GM12878 (cell line): ENCODE results near the gene CRYBB2. TPM values are rescaled to one million over a fixed set of nuclear protein-coding genes. Genes with fewer than 3 reads are reported as not detected.

ENCODE experiments used
- ATAC-seq: fragments of 200-7000 bp; cut with Tn5 transposase; 3 replicates; pipeline ENCODE4 v1.9.1; 2020; ENCODE audit warnings: mild to moderate bottlenecking, moderate library complexity
- BruUV-seq: library from RNA; stranded (reverse); fragments of 400-500 nt; replicated peaks from 2 replicates; lab custom pipeline; 2021; lab: Mats Ljungman, UMichigan
- CTCF ChIA-PET: fragments of 300-600 bp; sonication (Branson Sonifier 250); formaldehyde crosslinking; extraction: SDS; loops from one replicate; lab custom pipeline; 2021; ENCODE audit warnings: inconsistent platforms; lab: Yijun Ruan, JAX
- POLR2A ChIA-PET: fragments of 350-600 bp; formaldehyde crosslinking; extraction: SDS; loops from one replicate; lab custom pipeline; 2021; ENCODE audit warnings: inconsistent platforms; lab: Charles Lee
- RAD21 ChIA-PET: fragments of 300-600 bp; sonication (Branson Sonifier 250); formaldehyde crosslinking; loops from one replicate; lab custom pipeline; 2023; ENCODE audit warnings: antibody characterized with exemption; ENCODE audit not compliant: unreplicated experiment; lab: Charles Lee
- SMC1A ChIA-PET: fragments of 300-600 bp; sonication (Branson Sonifier 250); formaldehyde crosslinking; loops from one replicate; lab custom pipeline; 2023; ENCODE audit not compliant: unreplicated experiment, uncharacterized antibody; lab: Charles Lee
- DNase-seq: peaks from one replicate; pipeline ENCODE4 v3.0.0-alpha.2; 2011; ENCODE audit warnings: low read depth, low spot score
- FAIRE-seq: peaks from 3 replicates; lab custom pipeline; 2011; peaks lifted over from hg19 to GRCh38; lab: Jason Lieb, UNC
- H2AFZ ChIP-seq: 2 replicates; pipeline ENCODE4 v1.6.0; 2011; ENCODE audit warnings: low read depth, low read length, control low read depth; ENCODE audit not compliant: control insufficient read depth
- H3K27ac ChIP-seq: 2 replicates; pipeline ENCODE4 v1.5.1; 2011; ENCODE audit warnings: control low read depth; ENCODE audit not compliant: control insufficient read depth, insufficient read depth
- H3K27me3 ChIP-seq, 2 experiments: replicated peaks in 1 of 2; 2 replicates each; pipeline versions ENCODE4 v1.6.0 to v1.6.1; 2011; ENCODE audit warnings: low read length in 1 of 2; ENCODE audit not compliant: control insufficient read depth in 2 of 2, insufficient read depth in 2 of 2
- H3K36me3 ChIP-seq, 2 experiments: 2 replicates each; pipeline ENCODE4 v1.5.1; 2011; ENCODE audit warnings: low read length in 1 of 2; ENCODE audit not compliant: control insufficient read depth in 2 of 2, insufficient read depth in 2 of 2
- H3K4me1 ChIP-seq: 2 replicates; pipeline ENCODE4 v1.6.1; 2011; ENCODE audit warnings: mild to moderate bottlenecking, low read length, moderate library complexity, mixed read lengths; ENCODE audit not compliant: control insufficient read depth, insufficient read depth
- H3K4me2 ChIP-seq: 2 replicates; pipeline ENCODE4 v1.6.0; 2011; ENCODE audit warnings: control low read depth; ENCODE audit not compliant: control insufficient read depth, insufficient read depth
- H3K4me3 ChIP-seq: fragments of 200-600 bp; sonication (generic); 2 replicates; pipeline ENCODE4 v1.5.1; 2016
- H3K79me2 ChIP-seq: 2 replicates; pipeline ENCODE4 v1.6.0; 2011; ENCODE audit warnings: low read length; ENCODE audit not compliant: control insufficient read depth, insufficient read depth
- H3K9ac ChIP-seq: 2 replicates; pipeline ENCODE4 v1.8.0; 2011; ENCODE audit warnings: low read length, control low read depth, mixed read lengths; ENCODE audit not compliant: control insufficient read depth, insufficient read depth
- H3K9me3 ChIP-seq: replicated peaks from 3 replicates; pipeline ENCODE4 v1.5.1; 2011; ENCODE audit warnings: mild to moderate bottlenecking, low read length; ENCODE audit not compliant: control insufficient read depth, insufficient read depth
- H4K20me1 ChIP-seq: 2 replicates; pipeline ENCODE4 v1.6.0; 2011; ENCODE audit not compliant: control insufficient read depth, insufficient read depth
- BRCA1 ChIP-seq: IDR thresholded peaks from 2 replicates; pipeline ENCODE4 v1.6.1; 2011; ENCODE audit warnings: low read depth, low read length, improper control_type of control experiment
- CTCF ChIP-seq, 3 experiments: IDR thresholded peaks in 2 of 3; conservative IDR thresholded peaks in 1 of 3; 2 replicates each; pipeline ENCODE4 v1.5.1; 2011; ENCODE audit warnings: low read depth in 3 of 3, low read length in 3 of 3, mild to moderate bottlenecking in 3 of 3, control low read depth in 2 of 3, moderate library complexity in 2 of 3, inconsistent platforms in 1 of 3, mixed read lengths in 1 of 3; ENCODE audit not compliant: control insufficient read depth in 2 of 3, insufficient read depth in 1 of 3; ENCODE audit errors: extremely low read depth in 1 of 3
- CUX1 ChIP-seq: IDR thresholded peaks from 2 replicates; pipeline ENCODE4 v1.6.1; 2012; ENCODE audit warnings: improper control_type of control experiment, low read depth, low read length; ENCODE audit not compliant: insufficient replicate concordance
- EGR1 ChIP-seq, 2 experiments: IDR thresholded peaks; 1 replicate in 1 of 2; 2 replicates in 1 of 2; pipeline ENCODE4 v1.6.1; 2011 to 2012; ENCODE audit warnings: low read depth in 2 of 2, low read length in 2 of 2, borderline replicate concordance in 1 of 2, mild to moderate bottlenecking in 1 of 2, moderate library complexity in 1 of 2
- KDM1A ChIP-seq: fragments of 200-600 bp; sonication (generic); IDR thresholded peaks from 2 replicates; pipeline ENCODE4 v1.6.1; 2016; ENCODE audit warnings: borderline replicate concordance
- NBN ChIP-seq: fragments of 450-650 bp; IDR thresholded peaks from 2 replicates; pipeline ENCODE4 v1.6.1; 2016
- RFX5 ChIP-seq: IDR thresholded peaks from 2 replicates; pipeline ENCODE4 v1.6.1; 2011; ENCODE audit warnings: low read depth, low read length, improper control_type of control experiment
- YBX1 ChIP-seq: fragments of 450-650 bp; IDR thresholded peaks from 2 replicates; pipeline ENCODE4 v1.6.1; 2016; ENCODE audit warnings: antibody characterized with exemption
- ZBTB40 ChIP-seq: fragments of 450-650 bp; IDR thresholded peaks from 2 replicates; pipeline ENCODE4 v1.6.1; 2016; ENCODE audit warnings: mild to moderate bottlenecking, moderate library complexity, borderline replicate concordance
- ZNF217 ChIP-seq: fragments of 450-650 bp; IDR thresholded peaks from 2 replicates; pipeline ENCODE4 v1.6.1; 2017; ENCODE audit warnings: antibody characterized with exemption, mild to moderate bottlenecking
- WGBS: methylation state at CpG from one replicate; pipeline ENCODE4 v1.1.6; 2016; ENCODE audit warnings: low lambda C conversion rate; ENCODE audit not compliant: insufficient replicate concordance, insufficient coverage; ENCODE audit errors: missing lambda C conversion rate; 5-methylcytosine and 5-hydroxymethylcytosine counted together
- in situ Hi-C: fragments of 300-500 bp; cut with MboI; formaldehyde crosslinking; loops from 9 replicates; pipeline ENCODE4 v1.14.3; 2018; ENCODE audit warnings: mixed read lengths
- intact Hi-C: fragments of 100-400 bp; cut with micrococcal nuclease; formaldehyde crosslinking; loops from one replicate; pipeline ENCODE4 v1.14.2; 2022; ENCODE audit not compliant: unreplicated experiment
- polyA plus RNA-seq, 11 experiments: library from polyadenylated mRNA; depleted of rRNA in 4 of 11; unstranded in 6 of 11; stranded (reverse) in 5 of 11; fragments of >200 nt; fragmentation: Nextera tagmentation in 4 of 11; fragmentation: Illumina TruSeq in 1 of 11; extraction: Ambion mirVana in 4 of 11; extraction: Trizol in 1 of 11; gene quantifications; 1 replicate in 1 of 11; 2 replicates in 10 of 11; pipeline versions ENCODE4 v1.2.1 to v1.2.3, GENCODE V29; 2011 to 2016; ENCODE audit warnings: inconsistent platforms in 2 of 11, missing spikeins in 2 of 11, low read depth in 1 of 11
- total RNA-seq, 4 experiments: library from RNA; depleted of rRNA in 3 of 4; stranded (reverse); fragments of >200 nt in 3 of 4; fragmentation: Illumina TruSeq in 1 of 4; extraction: Trizol in 1 of 4; gene quantifications; 2 replicates each; pipeline versions ENCODE4 v1.2.1 to v1.2.3, GENCODE V29; 2013 to 2021

Gene CRYBB2
- total and polyA plus RNA-seq, 10 of the 15 experiments (the other 5 are each of a cell fraction or from before 2014, with no cell fraction given) = not detected

GRCh38 chr22:25206998-25207397, 12.4 kb upstream of the CRYBB2 start:
- intact Hi-C loops = no loop called here
- H4K20me1 ChIP-seq = no peaks in the 10 kb centered on the region
- CTCF ChIA-PET = no interaction called here
- no peak overlapping the region for H3K4me3 ChIP-seq
- no peak for FAIRE-seq
- POLR2A ChIA-PET = no interaction called here
- in situ Hi-C loops = no loop called here
- H3K36me3 ChIP-seq = no peaks in the 10 kb centered on the region
- no peak overlapping the region for H2AFZ ChIP-seq
- H3K27me3 ChIP-seq = no peaks in the 10 kb centered on the region
- no peak overlapping the region for H3K27ac ChIP-seq
- 45% methylated on average over 18 of the region's 21 CpGs for WGBS
- no peak for ATAC-seq
- RAD21 ChIA-PET = no interaction called here
- no TSS peak for BruUV-seq
- no peaks in the 10 kb centered on the region for H3K9me3 ChIP-seq
- H3K4me2 ChIP-seq = no peak overlapping the region
- H3K79me2 ChIP-seq = no peaks in the 10 kb centered on the region
- H3K4me1 ChIP-seq = no peaks in the 10 kb centered on the region
- SMC1A ChIA-PET = no interaction called here
- no peak for DNase-seq
- H3K9ac ChIP-seq = no peak overlapping the region
- TF ChIP-seq ZNF217 (no peak), CTCF (IDR thresholded peaks at IDR 0.05 in 2 of 3, conservative IDR thresholded peaks at IDR 0.05 in 1 of 3; ENCODE audit: control insufficient read depth in 2 of 3, extremely low read depth in 1 of 3, insufficient read depth in 1 of 3, low read depth in 3 of 3, low read length in 3 of 3) (no peak), RFX5 (no peak), EGR1 (IDR thresholded peaks at IDR 0.05; ENCODE audit: borderline replicate concordance in 1 of 2, low read depth in 2 of 2, low read length in 2 of 2) (no peak), BRCA1 (no peak), CUX1 (no peak), NBN (no peak), YBX1 (no peak), KDM1A (no peak), ZBTB40 (no peak)
